Neuron (in vitro differentiated cells): ENCODE data around the gene NUAK1.

Source experiments
- H2AFZ ChIP-seq: one replicate; pipeline ENCODE4 v1.6.1; 2013; ENCODE audit warnings: low read depth, mild to moderate bottlenecking, inconsistent platforms, low read length, moderate library complexity
- H3K27me3 ChIP-seq: one replicate; pipeline ENCODE4 v1.6.1; 2013; ENCODE audit warnings: low read length; ENCODE audit not compliant: insufficient read depth
- H3K36me3 ChIP-seq: one replicate; pipeline ENCODE4 v1.6.1; 2013; ENCODE audit warnings: low read length; ENCODE audit not compliant: insufficient read depth
- H3K4me1 ChIP-seq: one replicate; pipeline ENCODE4 v1.6.1; 2013; ENCODE audit warnings: low read length; ENCODE audit not compliant: insufficient read depth
- H3K4me3 ChIP-seq: 2 replicates; pipeline ENCODE4 v1.5.1; 2013; ENCODE audit warnings: mild to moderate bottlenecking, low read length, moderate library complexity
- H3K9me3 ChIP-seq: one replicate; pipeline ENCODE4 v1.6.1; 2013; ENCODE audit warnings: low read length

Gene NUAK1

GRCh38 chr12:106039646-106040404 is 98.9 kb downstream of the NUAK1 start:
- no peaks in the 10 kb centered on the region for H3K36me3 ChIP-seq
- H3K4me1 ChIP-seq = peaks cover 6% of the 10 kb centered on the region
- H3K27me3 ChIP-seq = no peaks in the 10 kb centered on the region
- no peak overlapping the region for H3K4me3 ChIP-seq
- no peak overlapping the region for H2AFZ ChIP-seq
- no peaks in the 10 kb centered on the region for H3K9me3 ChIP-seq

GRCh38 chr12:106039242-106039641 is 99.5 kb downstream of the NUAK1 start:
- no peaks in the 10 kb centered on the region for H3K27me3 ChIP-seq
- no peaks in the 10 kb centered on the region for H3K36me3 ChIP-seq
- no peak overlapping the region for H3K4me3 ChIP-seq
- no peak overlapping the region for H2AFZ ChIP-seq
- no peaks in the 10 kb centered on the region for H3K4me1 ChIP-seq
- H3K9me3 ChIP-seq = no peaks in the 10 kb centered on the region

- H3K27me3 ChIP-seq = no peaks in the 10 kb centered on the region
- H3K36me3 ChIP-seq = no peaks in the 10 kb centered on the region
- no peaks in the 10 kb centered on the region for H3K4me1 ChIP-seq
- no peak overlapping the region for H2AFZ ChIP-seq
- H3K9me3 ChIP-seq = no peaks in the 10 kb centered on the region
- H3K4me3 ChIP-seq = no peak overlapping the region
Measured at GRCh38 chr12:106037524-106038298, 101.0 kb downstream of the NUAK1 start.

GRCh38 chr12:106035421-106035820 is 103.3 kb downstream of the NUAK1 start:
- H3K27me3 ChIP-seq = no peaks in the 10 kb centered on the region
- no peaks in the 10 kb centered on the region for H3K36me3 ChIP-seq
- no peak overlapping the region for H2AFZ ChIP-seq
- no peaks in the 10 kb centered on the region for H3K4me1 ChIP-seq
- no peak overlapping the region for H3K4me3 ChIP-seq
- H3K9me3 ChIP-seq = no peaks in the 10 kb centered on the region

GRCh38 chr12:106034316-106034715 is 104.4 kb downstream of the NUAK1 start:
- H3K4me3 ChIP-seq = no peak overlapping the region
- no peaks in the 10 kb centered on the region for H3K27me3 ChIP-seq
- H3K36me3 ChIP-seq = no peaks in the 10 kb centered on the region

GRCh38 chr12:106033161-106033675 is 105.5 kb downstream of the NUAK1 start:
- Histone ChIP-seq H3K27me3 (no peaks in the 10 kb centered on the region), H2AFZ (no peak overlapping the region), H3K4me3 (no peak overlapping the region), H3K36me3 (no peaks in the 10 kb centered on the region), H3K9me3 (no peaks in the 10 kb centered on the region), H3K4me1 (no peaks in the 10 kb centered on the region)

More at GRCh38 chr12:106034316-106034715, 104.4 kb downstream of the NUAK1 start:
- Histone ChIP-seq H2AFZ (no peak overlapping the region), H3K4me1 (no peaks in the 10 kb centered on the region), H3K9me3 (no peaks in the 10 kb centered on the region)

- Histone ChIP-seq H3K27me3 (no peaks in the 10 kb centered on the region), H3K36me3 (no peaks in the 10 kb centered on the region), H3K9me3 (no peaks in the 10 kb centered on the region), H2AFZ (no peak overlapping the region), H3K4me3 (no peak overlapping the region), H3K4me1 (peaks cover 1% of the 10 kb centered on the region)
Measured at GRCh38 chr12:106032623-106032925, 106.2 kb downstream of the NUAK1 start.

- Histone ChIP-seq H3K9me3 (no peaks in the 10 kb centered on the region), H3K4me1 (peaks cover 7% of the 10 kb centered on the region), H3K27me3 (no peaks in the 10 kb centered on the region), H2AFZ (no peak overlapping the region), H3K4me3 (no peak overlapping the region), H3K36me3 (no peaks in the 10 kb centered on the region)
Measured at GRCh38 chr12:106031761-106032622, 106.8 kb downstream of the NUAK1 start.

GRCh38 chr12:106030210-106031071 is 108.3 kb downstream of the NUAK1 start:
- Histone ChIP-seq H3K27me3 (no peaks in the 10 kb centered on the region), H3K4me1 (peaks cover 11% of the 10 kb centered on the region), H3K36me3 (no peaks in the 10 kb centered on the region), H2AFZ (no peak overlapping the region), H3K4me3 (no peak overlapping the region), H3K9me3 (no peaks in the 10 kb centered on the region)

GRCh38 chr12:106029532-106029931 is 109.2 kb downstream of the NUAK1 start:
- Histone ChIP-seq H3K9me3 (no peaks in the 10 kb centered on the region), H3K4me3 (no peak overlapping the region), H3K36me3 (no peaks in the 10 kb centered on the region), H3K27me3 (no peaks in the 10 kb centered on the region), H2AFZ (no peak overlapping the region), H3K4me1 (peaks cover 11% of the 10 kb centered on the region)

- Histone ChIP-seq H3K4me3 (no peak overlapping the region), H3K9me3 (no peaks in the 10 kb centered on the region), H3K27me3 (no peaks in the 10 kb centered on the region), H3K36me3 (no peaks in the 10 kb centered on the region), H3K4me1 (peaks cover 11% of the 10 kb centered on the region), H2AFZ (no peak overlapping the region)
Measured at GRCh38 chr12:106027911-106028310, 110.8 kb downstream of the NUAK1 start.

- no peaks in the 10 kb centered on the region for H3K36me3 ChIP-seq
- peaks cover 11% of the 10 kb centered on the region for H3K4me1 ChIP-seq
- no peaks in the 10 kb centered on the region for H3K27me3 ChIP-seq
- no peak overlapping the region for H2AFZ ChIP-seq
- no peak overlapping the region for H3K4me3 ChIP-seq
- H3K9me3 ChIP-seq = no peaks in the 10 kb centered on the region
Measured at GRCh38 chr12:106027286-106027685, 111.5 kb downstream of the NUAK1 start.
